Neuron (in vitro differentiated cells): Measurements from ENCODE around the gene TOX3.

Experiments used
- H2AFZ ChIP-seq: one replicate; pipeline ENCODE4 v1.6.1; 2013; ENCODE audit warnings: low read depth, mild to moderate bottlenecking, inconsistent platforms, low read length, moderate library complexity
- H3K27me3 ChIP-seq: one replicate; pipeline ENCODE4 v1.6.1; 2013; ENCODE audit warnings: low read length; ENCODE audit not compliant: insufficient read depth
- H3K36me3 ChIP-seq: one replicate; pipeline ENCODE4 v1.6.1; 2013; ENCODE audit warnings: low read length; ENCODE audit not compliant: insufficient read depth
- H3K4me1 ChIP-seq: one replicate; pipeline ENCODE4 v1.6.1; 2013; ENCODE audit warnings: low read length; ENCODE audit not compliant: insufficient read depth
- H3K4me3 ChIP-seq: 2 replicates; pipeline ENCODE4 v1.5.1; 2013; ENCODE audit warnings: mild to moderate bottlenecking, low read length, moderate library complexity
- H3K9me3 ChIP-seq: one replicate; pipeline ENCODE4 v1.6.1; 2013; ENCODE audit warnings: low read length

The TOX3 gene

DNA sequence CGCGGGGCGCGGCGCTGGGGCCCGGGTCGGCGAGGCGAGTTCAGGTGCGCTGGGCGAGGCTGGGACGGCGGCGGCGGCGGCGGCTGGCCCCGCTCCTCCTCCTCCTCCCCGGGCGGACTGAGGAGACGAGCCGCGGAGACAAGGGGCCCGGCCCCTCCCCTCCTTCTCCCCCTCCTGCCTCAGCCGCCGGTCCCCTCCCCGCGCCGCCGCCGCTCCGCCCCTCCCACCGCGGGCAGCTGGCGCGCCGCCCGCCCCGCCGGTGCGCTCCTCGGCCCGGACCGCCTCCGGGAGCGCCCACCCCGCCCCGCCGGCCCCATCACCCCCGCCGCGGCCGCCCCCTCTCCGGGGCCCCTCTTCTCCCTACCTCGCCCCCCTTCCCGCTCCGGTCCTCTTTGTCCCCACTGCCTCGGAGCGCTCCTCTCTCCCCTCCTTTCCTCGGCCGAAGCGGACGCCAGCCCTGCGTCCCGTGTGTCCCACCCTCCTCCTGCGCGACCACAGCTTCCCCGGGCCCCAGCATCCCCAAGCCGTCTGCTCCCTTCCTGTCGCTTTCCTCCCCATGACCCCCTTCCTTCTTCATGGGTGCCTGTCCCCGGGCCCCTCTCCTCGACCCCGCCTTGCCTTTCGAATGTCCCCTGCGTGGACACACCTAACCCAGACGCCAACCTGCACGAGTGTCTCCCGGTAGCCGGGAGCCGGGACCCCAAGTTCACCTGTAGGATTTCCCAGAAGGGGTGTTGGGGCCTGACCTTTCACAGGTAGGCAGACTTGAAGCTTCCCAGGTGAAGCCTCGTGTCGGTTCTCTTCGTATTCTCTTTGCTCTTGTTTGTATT lies at the start of gene TOX3:
Gene TOX3 (minus strand): TSS at position 140 of the 830 bp plus-strand sequence. CDS start 420 bp downstream, outside the sequence.
- no peaks in the 10 kb centered on the region for H3K27me3 ChIP-seq
- peaks cover 46% of the 10 kb centered on the region for H3K4me1 ChIP-seq
- no peak within 1 kb of the TSS for H2AFZ ChIP-seq
- H3K36me3 ChIP-seq = peaks cover 3% of the 10 kb centered on the region
- peak within 1 kb of the TSS; percentile 88 for H3K4me3 ChIP-seq
- no peaks in the 10 kb centered on the region for H3K9me3 ChIP-seq

DNA sequence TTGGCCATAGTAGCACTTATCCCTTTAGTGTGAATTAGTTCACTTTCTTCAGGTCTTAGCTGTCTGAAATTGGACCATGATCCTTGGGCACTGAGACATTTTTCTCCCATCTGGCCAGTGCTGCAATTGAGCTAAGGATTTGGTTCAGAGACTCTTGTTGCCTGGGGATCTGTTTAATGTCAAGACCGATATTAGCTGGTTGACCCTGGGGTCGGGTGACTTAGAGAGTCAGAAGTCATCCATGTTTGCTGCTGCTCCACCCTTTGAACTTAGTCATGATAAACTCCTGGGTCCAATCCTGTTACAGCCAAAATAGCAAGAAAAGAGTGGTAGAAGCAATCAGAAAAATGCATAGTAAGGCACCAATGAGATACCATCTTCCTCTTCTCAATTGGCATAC lies 45.8 kb upstream of the TOX3 start:
- Histone ChIP-seq H3K9me3 (no peaks in the 10 kb centered on the region), H2AFZ (no peak overlapping the region), H3K4me1 (no peaks in the 10 kb centered on the region), H3K27me3 (no peaks in the 10 kb centered on the region), H3K4me3 (no peak overlapping the region), H3K36me3 (no peaks in the 10 kb centered on the region)

DNA sequence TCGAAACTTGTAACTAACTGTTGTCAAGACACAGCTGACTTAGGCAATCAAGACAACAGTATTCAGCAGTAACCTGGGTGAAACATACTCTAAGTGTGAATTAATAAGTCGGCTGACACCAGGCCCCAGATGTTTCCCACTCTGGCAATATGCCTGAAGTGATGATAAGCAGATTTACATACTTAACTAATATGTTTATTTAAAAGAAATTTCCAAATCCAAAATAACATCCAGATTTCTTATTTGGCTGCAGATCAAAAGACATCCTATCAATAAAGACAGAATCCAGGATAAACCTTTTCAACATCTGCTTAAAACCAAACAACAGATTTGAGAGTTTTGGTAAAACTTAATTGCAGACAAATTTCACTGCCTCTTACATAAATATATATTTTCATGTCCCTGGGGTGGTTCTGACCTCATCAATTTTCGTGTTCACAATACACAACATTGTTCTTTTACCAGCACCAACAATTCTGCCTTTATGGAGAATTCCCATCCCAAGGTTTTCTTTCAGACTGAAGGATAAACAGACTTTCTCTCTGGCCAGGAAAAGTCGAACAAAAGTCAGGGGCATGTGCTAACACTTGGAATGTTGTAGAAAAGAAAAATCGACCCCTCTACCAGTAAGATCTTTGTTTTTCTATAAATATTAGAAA lies 45.1 kb upstream of the TOX3 start:
- Histone ChIP-seq H3K27me3 (no peaks in the 10 kb centered on the region), H2AFZ (no peak overlapping the region), H3K4me1 (no peaks in the 10 kb centered on the region)

DNA sequence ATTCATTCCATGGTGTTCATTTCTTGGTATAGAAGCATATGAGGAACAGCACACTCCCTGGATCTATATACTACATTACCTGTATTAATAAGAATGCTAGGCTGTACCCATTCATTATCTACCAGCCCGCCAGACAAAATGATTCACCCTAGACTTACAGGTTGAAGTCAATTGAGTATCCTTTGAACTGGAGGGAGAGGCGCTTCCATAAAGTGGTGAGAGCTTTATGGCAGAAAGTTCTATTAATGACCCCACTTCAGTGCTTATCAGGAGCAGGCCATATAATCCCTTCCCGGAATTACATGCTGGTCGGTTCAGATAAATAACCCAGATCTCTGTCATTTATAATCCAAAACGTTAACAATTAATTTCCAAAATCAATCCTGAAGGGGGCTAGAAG lies 44.5 kb upstream of the TOX3 start:
- no peak overlapping the region for H3K4me3 ChIP-seq
- no peaks in the 10 kb centered on the region for H3K27me3 ChIP-seq
- no peaks in the 10 kb centered on the region for H3K4me1 ChIP-seq
- no peaks in the 10 kb centered on the region for H3K36me3 ChIP-seq
- no peak overlapping the region for H2AFZ ChIP-seq
- no peaks in the 10 kb centered on the region for H3K9me3 ChIP-seq

More for the DNA sequence above, 45.1 kb upstream of the TOX3 start:
- H3K9me3 ChIP-seq = no peaks in the 10 kb centered on the region
- no peaks in the 10 kb centered on the region for H3K36me3 ChIP-seq
- no peak overlapping the region for H3K4me3 ChIP-seq

DNA sequence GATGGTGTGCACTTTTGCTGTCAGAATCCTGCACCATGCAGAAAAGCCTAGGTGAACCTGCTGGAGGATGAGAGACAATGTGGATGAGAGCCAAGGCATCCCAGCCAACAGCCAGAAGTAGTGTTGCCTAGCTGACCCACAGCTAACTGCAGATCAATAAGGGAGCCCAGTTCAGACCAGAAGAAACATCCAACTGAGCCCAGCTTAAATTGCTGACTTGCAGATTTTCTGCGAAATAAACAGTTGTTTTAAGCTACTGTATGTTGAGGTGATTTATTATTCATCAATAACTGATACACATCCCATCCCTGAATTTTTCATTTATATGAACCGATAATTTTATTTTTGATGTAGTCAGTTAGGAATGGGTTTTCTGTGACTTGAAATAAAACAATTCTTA lies 39.2 kb upstream of the TOX3 start:
- H3K27me3 ChIP-seq = no peaks in the 10 kb centered on the region
- H3K9me3 ChIP-seq = no peaks in the 10 kb centered on the region
- H3K36me3 ChIP-seq = no peaks in the 10 kb centered on the region
- no peak overlapping the region for H2AFZ ChIP-seq
- H3K4me1 ChIP-seq = peaks cover 10% of the 10 kb centered on the region
- no peak overlapping the region for H3K4me3 ChIP-seq

DNA sequence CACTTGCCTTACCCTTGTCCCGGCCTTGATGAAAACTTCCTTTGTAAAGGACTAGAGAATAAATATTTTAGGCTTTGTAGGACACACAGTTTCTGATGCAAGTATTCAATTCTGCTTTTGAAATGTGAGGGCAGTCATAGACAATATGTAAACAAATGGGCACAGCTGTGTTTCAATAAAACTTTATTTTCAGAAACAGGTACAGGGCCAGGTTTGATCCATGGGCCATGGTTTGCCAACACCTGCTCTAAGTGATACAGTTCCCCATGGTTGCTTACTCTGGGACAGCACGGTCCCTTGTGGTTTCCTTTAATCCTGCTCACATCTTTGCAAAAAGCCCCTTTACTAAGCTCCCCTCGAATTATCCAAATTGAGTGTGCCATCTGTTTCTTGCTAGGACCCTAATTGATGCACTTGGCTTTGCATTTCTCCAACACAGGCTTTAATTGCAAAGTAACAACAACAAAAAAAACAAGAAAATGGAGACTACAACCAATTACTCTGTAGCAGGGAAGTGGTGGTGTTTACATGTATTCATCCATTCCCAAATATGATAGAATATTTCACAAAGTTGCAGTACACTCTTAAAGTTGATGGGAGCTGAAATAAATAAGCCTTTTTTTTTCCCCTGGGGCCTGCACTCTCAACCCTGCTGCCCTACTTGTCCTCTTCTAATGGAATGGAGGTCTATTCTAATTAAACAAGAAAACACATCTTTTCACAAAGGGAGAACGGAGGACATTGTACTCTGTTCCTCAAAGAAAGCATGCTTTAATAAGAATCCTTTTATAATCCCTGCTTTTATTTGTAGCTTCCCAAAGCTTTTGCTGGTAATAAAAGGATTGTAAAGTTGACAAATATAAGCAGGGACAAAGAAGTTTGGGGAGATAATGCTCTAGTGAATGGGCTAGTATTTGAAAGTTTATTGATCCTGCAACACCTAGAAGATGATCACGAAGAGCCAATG lies 37.7 kb upstream of the TOX3 start:
- Histone ChIP-seq H2AFZ (no peak overlapping the region), H3K9me3 (no peaks in the 10 kb centered on the region), H3K27me3 (no peaks in the 10 kb centered on the region), H3K4me1 (peaks cover 10% of the 10 kb centered on the region), H3K36me3 (no peaks in the 10 kb centered on the region), H3K4me3 (no peak overlapping the region)

DNA sequence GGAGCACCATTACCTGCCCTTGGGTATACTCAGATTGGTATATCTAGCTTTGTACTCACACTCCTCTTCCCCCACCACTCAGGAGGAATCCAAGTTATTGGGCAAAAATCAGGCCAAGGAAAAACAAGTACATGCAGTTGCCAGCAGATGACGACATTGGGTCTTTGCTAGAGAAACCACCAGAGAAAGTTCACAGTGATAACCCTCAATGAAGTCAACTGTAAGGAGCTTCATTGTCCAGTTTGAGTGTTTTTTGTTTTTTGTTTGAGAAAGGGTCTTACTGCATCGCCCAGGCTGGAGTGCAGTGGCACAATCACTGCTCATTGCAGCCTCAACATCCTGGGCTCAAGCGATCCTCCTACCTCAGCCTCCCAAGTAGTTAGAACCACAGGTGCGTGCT lies 34.6 kb upstream of the TOX3 start:
- Histone ChIP-seq H3K4me1 (peaks cover 22% of the 10 kb centered on the region), H2AFZ (no peak overlapping the region), H3K36me3 (no peaks in the 10 kb centered on the region), H3K4me3 (no peak overlapping the region), H3K9me3 (no peaks in the 10 kb centered on the region), H3K27me3 (no peaks in the 10 kb centered on the region)

DNA sequence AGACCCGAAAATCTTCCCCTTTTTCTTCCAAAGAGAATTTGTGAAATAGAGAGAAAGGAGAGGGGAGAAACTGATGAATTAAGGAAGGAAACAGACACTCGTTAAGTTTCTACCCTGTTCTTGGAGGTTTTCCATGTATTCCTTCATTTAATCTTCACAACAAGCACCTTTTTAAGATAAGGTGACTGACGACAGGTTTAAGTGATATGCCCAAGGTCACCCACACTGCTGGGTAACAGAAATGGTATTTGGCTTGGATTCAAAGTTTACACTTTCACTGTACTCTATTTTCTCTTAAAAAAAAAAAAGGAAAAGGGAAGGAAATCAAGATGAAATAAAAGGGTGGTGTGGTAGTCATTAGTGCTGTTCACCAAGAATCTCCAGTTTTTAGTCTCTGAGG lies 33.5 kb upstream of the TOX3 start:
- no peaks in the 10 kb centered on the region for H3K27me3 ChIP-seq
- peaks cover 22% of the 10 kb centered on the region for H3K4me1 ChIP-seq
- H3K36me3 ChIP-seq = no peaks in the 10 kb centered on the region
- no peaks in the 10 kb centered on the region for H3K9me3 ChIP-seq
- no peak overlapping the region for H3K4me3 ChIP-seq
- no peak overlapping the region for H2AFZ ChIP-seq

DNA sequence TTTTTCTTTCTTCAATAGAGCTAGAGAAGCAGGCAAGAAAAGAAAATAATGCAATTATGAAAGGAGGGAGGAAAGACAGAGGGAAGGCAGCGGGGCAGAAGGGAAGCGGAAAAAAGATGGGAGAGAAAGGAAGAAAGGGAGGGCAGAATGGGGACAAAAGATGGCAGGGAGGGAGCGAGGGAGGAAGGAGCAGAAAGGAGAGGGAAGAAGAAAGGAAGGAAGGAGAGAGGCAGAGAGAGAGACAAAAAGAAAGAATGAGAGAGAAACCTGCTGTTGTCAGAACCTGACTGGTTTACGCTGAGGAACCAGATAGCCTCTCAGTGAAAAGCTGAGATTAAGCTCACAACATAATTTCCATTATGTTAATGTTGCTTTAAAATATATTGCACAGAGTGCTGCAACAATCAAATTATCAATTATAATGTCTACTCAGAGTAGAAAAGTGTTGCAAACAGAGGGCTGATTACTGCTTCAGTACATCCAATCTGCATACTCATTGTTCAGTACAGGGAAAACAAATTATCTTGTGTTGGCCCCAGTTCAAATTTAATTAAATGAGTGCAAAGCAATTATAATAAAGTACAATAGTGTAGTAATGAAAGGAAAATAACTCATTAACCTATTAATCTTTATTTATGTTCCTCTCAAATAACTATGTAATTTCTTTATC lies 32.0 kb upstream of the TOX3 start:
- Histone ChIP-seq H3K27me3 (no peaks in the 10 kb centered on the region), H2AFZ (peak overlapping the region; percentile 28), H3K9me3 (no peaks in the 10 kb centered on the region), H3K4me3 (no peak overlapping the region), H3K4me1 (peaks cover 12% of the 10 kb centered on the region), H3K36me3 (no peaks in the 10 kb centered on the region)

DNA sequence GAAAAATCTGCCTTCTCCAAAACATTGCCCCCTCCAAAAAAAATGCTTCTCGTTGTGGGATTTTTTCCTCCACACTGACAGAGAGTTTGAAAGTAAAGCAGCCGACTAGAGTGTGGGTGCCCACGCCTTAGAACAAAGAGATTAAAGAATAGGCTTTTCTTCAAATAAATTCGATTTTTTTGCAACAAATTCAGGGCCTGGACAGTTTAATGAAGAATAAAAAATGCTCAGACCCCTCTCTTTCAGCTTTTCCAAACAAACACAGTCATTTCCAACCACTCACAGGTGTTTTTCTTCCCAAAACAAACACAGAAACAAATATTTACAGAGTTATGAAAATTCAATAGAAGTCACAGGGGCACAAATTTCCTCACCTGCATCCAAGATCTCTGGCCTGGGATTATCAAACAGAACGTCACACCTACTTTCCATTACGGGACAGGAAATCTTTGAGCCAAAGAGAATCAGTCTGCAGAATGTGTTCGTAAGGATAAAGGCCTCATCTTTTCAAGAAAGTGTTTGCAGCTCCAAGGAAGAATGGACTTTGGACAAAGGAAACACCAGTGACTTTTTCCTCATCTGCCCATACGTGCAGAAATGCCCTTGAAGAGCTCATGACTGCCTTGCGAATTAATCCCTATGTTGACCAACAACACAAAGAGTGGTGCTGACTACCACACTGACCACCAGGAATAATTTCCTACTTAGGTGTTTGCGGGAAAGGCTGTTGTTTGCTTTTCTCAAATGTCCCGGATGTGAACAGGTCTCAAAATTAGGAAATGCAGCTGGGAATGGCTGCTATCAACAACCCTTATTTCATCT lies 31.3 kb upstream of the TOX3 start:
- Histone ChIP-seq H3K9me3 (no peaks in the 10 kb centered on the region), H3K4me1 (peaks cover 12% of the 10 kb centered on the region), H3K4me3 (no peak overlapping the region), H3K27me3 (no peaks in the 10 kb centered on the region), H3K36me3 (no peaks in the 10 kb centered on the region), H2AFZ (peak overlapping the region; percentile 28)

DNA sequence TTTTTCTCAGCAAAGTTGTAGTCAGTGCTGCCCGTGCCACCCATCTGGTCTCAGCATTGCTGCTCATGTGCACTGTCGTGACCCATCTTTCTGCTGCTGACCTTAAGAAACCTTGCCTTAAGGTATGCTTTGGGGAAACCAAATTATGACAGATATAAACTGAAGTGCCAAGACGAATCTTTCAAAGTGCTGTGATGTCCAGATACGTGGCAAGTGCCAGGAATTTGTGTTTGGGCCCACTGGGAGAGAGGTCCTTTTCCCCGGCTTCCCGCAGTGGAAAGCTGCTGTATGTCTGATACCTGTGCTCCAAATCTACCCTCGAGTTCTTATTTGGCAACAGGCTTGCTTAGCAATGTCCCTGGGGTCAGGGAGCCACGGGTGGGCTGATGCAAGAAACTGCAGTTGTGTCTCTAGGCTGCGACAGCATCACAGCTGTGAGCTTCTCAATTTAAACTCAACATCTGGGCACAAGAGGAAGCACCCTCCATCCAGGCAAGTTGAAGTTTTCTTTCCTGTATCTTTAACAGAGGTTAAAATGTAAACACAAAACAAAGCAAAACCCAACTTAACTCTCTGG lies 30.3 kb upstream of the TOX3 start:
- Histone ChIP-seq H3K9me3 (no peaks in the 10 kb centered on the region), H3K4me3 (no peak overlapping the region), H2AFZ (no peak overlapping the region), H3K27me3 (no peaks in the 10 kb centered on the region), H3K4me1 (peaks cover 12% of the 10 kb centered on the region), H3K36me3 (no peaks in the 10 kb centered on the region)
